OCI-LY7 (cell line): ENCODE results near the gene AEBP2.

ENCODE experiments used
- EZH2phosphoT487 ChIP-seq: fragments of 200-600 bp; sonication (generic); IDR thresholded peaks from 2 replicates; pipeline ENCODE4 v1.6.1; 2018; ENCODE audit warnings: low read depth, borderline replicate concordance, mild to moderate bottlenecking, mixed run types, antibody characterized with exemption, low read length, moderate library complexity, mixed read lengths
- TF ChIP-seq, protein P1 (sequence below): fragments of 200-600 bp; sonication (generic); conservative IDR thresholded peaks from 2 replicates; pipeline ENCODE4 v1.5.1; 2014; ENCODE audit warnings: mild to moderate bottlenecking, antibody characterized with exemption, low read length, moderate library complexity, mixed read lengths

DNA sequence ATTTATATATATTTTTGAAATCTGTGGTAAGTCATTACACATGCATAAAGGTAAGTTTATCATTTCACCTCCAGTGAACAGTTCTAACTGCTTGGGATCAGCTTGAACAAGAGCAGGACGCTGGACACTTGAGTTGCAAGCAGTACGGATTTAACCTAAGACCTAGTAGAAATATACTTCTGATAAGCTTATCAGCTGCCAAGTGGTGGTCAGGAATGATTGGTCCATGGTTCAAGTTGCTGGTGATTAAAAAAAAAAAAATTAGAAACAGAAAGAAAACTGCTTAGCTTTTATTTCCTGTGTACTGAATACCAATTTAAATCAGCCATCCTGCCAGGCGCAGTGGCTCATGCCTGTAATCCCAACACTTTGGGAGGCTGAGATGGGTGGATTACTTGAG lies 88.6 kb downstream of the AEBP2 start:
- TF ChIP-seq, protein P1, sequence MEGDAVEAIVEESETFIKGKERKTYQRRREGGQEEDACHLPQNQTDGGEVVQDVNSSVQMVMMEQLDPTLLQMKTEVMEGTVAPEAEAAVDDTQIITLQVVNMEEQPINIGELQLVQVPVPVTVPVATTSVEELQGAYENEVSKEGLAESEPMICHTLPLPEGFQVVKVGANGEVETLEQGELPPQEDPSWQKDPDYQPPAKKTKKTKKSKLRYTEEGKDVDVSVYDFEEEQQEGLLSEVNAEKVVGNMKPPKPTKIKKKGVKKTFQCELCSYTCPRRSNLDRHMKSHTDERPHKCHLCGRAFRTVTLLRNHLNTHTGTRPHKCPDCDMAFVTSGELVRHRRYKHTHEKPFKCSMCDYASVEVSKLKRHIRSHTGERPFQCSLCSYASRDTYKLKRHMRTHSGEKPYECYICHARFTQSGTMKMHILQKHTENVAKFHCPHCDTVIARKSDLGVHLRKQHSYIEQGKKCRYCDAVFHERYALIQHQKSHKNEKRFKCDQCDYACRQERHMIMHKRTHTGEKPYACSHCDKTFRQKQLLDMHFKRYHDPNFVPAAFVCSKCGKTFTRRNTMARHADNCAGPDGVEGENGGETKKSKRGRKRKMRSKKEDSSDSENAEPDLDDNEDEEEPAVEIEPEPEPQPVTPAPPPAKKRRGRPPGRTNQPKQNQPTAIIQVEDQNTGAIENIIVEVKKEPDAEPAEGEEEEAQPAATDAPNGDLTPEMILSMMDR, result no peak
- TF ChIP-seq EZH2phosphoT487, result no peak
